GM18861 (cell line): ENCODE measurements around the gene VPS36.
"Not testable (repeated sequence)": the region's sequence is repeated elsewhere in the genome, so short reads cannot be mapped to it uniquely, and the experiment has no call there.

Source experiments
- ATAC-seq: cut with Tn5 transposase; IDR thresholded peaks from one replicate; pipeline ENCODE4 v1.9.1; 2021; ENCODE audit not compliant: unreplicated experiment

VPS36 gene, protein sequence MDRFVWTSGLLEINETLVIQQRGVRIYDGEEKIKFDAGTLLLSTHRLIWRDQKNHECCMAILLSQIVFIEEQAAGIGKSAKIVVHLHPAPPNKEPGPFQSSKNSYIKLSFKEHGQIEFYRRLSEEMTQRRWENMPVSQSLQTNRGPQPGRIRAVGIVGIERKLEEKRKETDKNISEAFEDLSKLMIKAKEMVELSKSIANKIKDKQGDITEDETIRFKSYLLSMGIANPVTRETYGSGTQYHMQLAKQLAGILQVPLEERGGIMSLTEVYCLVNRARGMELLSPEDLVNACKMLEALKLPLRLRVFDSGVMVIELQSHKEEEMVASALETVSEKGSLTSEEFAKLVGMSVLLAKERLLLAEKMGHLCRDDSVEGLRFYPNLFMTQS

DNA sequence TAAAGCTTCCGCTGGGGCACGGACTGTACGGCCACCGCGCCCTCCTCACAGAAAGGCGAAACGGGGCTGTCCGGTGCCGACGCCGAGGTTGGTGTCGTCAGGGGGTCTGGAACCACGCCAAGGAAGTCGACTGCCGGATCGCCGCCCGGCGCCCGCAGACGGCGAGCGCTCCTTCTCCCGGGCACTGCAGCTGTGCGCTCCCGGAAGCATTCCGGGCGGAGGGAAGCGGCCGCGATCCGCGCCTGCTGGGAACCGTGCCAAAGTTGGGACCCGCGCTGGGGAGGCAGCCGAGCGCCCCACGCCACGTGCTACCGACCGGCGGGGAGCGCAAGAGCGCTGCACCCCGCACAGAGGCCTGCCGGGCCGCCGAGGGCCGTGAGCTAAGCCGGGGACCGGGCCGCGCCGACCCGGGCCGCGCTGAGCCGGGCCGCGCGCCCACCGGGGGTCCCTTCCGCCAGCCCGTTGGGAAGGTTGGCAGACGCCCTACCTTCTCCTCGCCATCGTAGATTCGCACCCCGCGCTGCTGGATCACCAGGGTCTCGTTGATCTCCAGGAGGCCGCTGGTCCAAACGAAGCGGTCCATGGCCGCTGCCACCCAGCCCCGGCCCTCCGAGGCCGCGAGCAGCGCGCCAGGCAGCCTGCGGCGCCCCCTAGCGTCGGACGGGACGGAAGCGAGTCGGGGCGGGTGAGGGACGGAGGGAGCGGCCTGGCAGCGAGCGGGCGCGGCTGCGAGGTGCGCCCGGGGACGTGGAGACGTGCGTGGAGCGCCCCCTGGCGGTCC is at the start of gene VPS36:
Gene VPS36, minus strand, starts transcription at position 623 of the 781 bp plus-strand sequence. Its CDS starts 40 bp downstream, at position 583.
- peak; percentile 68 for ATAC-seq

DNA sequence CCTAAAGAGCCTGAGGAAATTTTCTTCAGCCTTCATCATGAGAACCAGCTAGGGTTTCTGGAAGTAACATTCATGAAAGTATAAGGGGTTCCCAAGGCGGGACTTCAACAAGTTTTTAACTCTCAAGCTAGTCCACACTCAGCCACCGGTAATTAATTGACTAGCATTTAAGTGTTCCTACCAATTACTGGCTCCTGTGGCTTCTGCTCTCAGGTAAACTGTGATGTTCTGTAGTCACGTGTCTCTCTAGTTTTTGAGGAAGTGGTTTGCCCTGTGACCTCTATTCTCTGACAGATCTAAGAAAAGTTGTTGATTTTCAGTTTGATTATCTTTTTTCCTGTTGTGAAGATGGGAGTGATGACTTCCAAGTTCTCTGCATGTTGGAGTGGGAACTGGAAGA is 47.5 kb upstream of the VPS36 start:
- ATAC-seq = peak; percentile 87

DNA sequence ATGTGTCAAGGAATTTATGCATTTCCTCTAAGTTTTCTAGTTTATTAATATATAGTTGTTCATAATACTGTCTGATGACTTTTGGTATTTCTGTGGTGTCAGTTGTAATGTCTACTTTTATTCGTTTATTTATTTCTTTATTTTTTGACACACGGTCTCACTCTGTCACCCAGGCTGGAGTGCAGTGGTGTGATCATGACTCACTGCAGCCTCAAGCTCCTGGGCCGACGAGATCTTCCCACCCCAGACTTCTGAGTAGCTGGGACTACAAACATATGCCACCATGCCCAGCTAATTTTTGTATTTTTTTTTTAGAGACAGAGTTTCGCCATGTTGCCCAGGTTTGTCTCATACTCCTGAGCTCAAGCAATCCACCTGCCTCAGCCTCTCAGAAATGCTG is 43.8 kb upstream of the VPS36 start:
- ATAC-seq = not testable (repeated sequence)

DNA sequence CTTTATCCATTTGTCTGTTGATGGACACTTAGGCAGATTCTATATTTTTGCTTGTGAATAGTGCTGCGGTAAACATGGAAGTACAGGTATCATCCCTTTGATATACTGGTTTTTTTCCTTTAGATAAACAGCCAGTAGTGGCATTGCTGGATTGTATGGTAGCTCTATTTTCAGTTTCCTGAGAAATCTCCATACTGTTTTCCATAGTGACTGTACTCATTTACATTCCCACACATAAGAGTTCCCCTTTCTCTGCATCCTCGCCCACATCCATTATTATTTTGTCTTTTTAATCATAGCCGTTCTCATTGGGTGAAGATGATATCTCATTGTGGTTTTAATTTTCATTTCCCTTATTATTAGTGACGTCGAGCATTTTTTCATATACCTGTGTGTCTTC is 40.6 kb upstream of the VPS36 start:
- not testable (repeated sequence) for ATAC-seq

DNA sequence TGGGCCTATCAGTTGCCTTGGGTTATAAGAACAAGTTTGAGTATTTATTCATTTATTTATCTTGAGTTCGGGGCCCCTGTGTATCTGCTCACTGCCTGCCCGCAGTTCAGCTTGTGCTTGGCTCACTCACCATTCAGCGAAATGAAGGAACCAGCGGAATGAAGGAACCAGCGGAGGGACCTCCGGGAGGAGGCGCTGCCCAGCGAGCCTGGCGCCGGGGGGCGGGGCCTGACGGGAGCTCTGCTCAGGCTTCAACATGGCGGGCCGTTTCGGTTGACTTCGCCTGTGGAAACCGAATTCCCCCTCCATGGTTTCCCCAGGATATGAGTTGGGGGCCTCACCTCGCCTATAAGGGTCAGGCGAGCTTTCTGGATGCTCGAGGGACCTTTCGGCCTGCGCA is 38.3 kb upstream of the VPS36 start:
- not testable (repeated sequence) for ATAC-seq

DNA sequence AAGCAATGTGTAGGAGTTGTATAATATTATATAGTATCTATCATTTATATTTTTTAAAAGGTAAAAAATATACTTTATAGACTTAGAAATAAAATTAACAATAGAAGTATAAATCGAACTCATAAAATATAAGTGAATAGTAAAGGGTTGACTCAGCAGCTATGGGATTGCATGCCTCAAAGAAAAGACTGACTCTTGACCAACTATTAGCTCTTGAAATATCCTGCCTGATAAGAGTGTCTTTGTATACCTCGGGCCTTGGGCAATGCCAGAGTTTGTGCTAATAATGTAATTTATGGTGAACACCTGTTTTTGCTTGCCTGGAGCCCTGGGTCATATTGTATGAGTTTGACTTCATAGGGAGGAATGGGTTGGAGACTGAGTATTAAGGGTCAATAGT is 36.6 kb upstream of the VPS36 start:
- not testable (repeated sequence) for ATAC-seq

DNA sequence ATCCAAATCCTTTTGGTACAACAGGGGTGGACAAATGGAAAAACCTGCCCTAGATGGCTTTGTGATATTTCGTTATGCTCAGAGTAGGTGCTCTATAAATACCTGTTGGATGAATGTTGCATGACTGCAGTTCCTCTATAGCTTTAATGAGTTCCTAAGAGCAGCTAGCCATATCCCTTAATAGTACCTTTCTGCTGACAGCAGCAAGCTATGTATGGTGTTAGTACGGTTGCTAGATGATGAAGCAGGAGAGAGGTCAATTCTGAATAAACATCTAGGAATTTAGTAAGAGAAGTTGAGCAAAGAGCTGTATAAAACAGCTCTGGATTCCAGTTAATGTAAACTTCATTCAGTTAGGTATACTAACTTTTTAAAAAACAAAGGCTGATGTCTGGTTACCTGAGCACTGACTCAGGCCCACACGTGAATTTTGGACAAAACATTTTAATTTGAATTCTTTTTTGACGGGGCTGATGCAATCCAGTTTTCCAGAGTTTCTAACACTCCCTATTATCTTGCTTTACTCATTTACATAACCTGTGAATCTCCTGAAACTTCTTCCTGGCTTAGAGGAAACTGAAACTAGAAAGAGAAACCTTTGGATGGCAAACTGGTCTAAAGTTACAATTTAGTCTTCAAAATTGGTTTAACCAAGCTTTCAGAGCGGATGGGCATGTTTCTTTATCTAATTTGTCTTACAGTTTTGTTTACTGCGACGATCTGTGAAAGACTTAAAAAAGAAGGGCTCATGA is 30.4 kb upstream of the VPS36 start:
- not testable (repeated sequence) for ATAC-seq

DNA sequence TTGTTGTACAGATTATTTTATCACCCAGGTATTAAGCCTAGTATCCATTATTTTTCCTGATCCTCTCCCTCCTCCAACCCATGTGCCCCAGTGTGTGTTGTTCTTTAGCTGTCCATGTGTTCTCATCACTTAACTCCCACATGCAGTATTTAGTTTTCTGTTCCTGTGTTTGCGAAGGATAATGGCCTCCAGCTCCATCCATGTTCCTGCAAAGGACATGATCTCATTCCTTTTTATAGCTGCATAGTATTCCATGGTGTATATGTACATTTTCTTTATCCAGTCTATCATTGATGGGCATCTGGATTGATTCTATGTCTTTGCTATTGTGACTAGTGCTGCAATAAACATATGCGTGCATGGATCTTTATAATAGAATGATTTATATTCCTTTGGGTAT is 18.1 kb upstream of the VPS36 start:
- not testable (repeated sequence) for ATAC-seq

DNA sequence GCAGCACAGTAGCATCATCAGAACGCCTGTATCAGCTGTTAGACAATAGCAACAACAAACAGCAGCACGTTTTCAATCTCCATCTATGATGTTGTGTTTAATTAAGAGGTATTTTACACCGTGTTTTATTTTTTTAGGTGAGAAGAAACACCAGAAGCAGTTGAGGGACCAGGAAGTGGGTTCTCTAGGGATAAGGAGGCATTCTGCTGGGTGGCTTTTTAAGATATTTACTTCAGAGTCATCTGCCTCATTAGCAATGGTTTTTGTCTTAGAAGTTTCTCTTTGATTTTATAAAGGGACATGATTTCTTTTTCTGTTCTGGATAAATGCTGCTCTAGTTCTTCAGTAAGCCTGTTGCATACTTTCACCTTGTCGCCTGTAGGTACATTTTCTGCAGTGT is 13.1 kb upstream of the VPS36 start:
- ATAC-seq = no peak

DNA sequence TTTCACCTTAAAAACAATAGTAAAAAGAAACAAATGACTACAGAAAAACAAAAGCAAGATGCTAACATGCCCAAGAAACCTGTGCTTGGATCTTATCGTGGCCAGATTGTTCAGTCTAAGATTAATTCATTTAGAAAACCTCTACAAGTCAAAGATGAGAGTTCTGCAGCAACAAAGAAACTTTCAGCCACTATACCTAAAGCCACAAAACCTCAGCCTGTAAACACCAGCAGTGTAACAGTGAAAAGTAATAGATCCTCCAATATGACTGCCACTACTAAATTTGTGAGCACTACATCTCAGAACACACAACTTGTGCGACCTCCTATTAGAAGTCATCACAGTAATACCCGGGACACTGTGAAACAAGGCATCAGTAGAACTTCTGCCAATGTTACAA is 10.8 kb upstream of the VPS36 start:
- no peak for ATAC-seq

DNA sequence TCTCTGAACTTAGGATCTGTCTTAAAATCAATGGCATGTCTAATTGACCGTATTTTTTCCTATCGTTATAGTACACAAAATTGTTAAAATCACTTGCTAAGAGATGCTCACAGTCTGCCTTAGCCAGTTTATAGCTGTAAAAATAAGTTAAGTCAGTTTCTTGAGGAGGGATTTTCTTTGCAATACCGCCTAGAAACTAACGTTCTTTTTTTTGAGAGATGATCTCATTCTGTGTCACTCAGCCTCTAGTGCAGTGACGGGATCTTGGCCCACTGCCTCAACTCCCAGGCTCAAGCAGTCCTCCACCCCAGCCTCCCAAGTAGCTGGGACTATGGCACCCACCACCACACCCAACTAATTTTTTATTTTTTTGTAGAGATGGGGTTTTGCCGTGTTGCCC is 9.2 kb upstream of the VPS36 start:
- no peak for ATAC-seq

DNA sequence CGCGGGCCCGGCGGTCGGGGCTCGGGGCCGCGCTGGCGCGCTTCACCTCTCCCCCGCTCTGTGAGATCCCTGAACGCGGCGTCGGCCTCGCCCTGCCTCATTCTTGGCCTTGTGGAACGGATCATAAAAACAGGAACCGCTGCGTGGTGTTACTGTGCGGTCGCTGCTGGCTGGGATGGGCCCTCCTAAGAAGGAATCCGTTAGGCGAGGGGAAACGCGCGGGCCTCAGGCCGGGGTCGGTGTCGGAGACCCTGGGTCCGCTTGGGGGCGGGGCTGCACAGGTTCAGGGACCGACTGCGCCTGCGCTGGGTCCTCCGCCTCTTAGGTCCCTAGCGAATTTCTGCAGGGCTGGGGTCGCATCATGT is 5.2 kb upstream of the VPS36 start:
- ATAC-seq = peak; percentile 10

DNA sequence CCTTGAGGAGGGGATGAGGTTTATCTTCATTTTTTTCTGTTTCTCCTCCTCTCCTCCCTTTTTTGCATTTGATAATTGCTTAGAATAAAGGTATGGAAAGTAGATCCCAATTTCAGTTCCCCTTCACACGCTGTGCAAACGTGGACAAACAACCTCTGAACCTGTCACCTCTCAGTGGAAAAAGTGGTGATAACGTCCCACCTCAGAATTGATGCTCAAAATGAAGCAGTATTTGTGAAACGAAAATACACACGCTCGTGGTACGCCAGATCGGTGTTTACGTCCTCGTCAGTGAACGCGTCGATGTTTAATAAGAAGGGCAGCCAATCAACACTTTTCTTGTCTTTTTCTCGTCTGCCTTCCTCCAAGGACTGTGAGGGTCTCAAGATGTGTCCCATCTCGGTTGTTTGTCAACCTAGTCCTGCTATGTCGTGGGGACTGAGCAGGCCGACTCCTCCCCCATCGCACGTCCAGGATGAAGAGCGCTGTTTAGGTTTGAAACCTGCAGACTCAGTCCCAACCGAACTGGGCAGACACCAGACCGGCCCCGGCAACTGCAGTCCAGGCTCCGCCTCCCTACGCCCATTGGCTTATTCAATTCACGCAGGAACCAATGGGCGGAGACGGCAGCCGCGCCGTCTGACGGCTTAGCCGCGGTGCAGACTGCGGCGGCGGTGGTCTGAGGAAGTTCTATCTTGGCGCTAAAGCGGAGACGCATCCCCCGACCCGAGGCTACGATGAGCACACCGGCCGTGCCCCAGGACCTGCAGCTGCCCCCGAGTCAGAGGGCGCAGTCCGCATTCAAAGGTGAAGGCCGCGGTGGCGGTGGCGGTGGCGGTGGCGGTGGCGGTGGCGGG is 4.6 kb upstream of the VPS36 start, which contains the start of gene CKAP2:
Gene CKAP2, plus strand, starts transcription at position 659 of the 857 bp plus-strand sequence. Its CDS starts 79 bp downstream, at position 738.
- peak; percentile 62 for ATAC-seq

DNA sequence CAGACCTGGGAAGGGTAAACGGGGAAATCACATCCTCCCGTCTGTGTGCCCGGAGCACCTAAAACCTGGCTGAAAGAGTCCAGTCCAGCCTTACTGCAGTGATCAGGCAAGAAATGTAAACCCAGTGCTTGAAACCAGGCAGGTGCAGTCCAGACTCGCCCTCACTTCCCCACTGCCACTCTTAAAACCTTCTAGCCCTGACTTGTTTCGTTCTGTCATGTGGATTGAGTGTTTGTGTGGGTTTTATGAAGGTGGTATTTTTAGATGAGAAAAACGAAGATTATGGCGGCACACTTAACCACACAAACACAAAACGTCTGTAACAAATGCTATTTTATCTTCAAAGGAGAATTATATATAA is 4.0 kb upstream of the VPS36 start:
- ATAC-seq = peak; percentile 25

DNA sequence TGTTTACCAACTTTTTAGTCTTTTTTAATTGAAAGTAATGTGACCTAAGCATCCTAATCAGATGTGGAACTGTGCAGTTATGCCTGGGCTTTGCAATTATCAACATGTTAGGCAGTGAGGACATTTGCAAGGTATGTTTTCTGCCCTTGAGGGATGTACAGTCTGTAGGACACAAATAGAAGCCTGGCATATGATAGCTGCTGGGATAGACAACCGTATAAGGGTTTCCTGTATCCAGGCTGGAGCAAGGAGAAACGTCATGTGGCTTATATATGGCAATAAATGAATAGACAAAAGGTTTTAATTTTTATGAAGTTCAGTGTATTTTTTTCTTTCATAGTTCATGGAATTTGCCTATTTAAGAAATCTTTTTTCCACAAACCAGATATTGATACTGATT is 2.0 kb upstream of the VPS36 start:
- no peak for ATAC-seq

DNA sequence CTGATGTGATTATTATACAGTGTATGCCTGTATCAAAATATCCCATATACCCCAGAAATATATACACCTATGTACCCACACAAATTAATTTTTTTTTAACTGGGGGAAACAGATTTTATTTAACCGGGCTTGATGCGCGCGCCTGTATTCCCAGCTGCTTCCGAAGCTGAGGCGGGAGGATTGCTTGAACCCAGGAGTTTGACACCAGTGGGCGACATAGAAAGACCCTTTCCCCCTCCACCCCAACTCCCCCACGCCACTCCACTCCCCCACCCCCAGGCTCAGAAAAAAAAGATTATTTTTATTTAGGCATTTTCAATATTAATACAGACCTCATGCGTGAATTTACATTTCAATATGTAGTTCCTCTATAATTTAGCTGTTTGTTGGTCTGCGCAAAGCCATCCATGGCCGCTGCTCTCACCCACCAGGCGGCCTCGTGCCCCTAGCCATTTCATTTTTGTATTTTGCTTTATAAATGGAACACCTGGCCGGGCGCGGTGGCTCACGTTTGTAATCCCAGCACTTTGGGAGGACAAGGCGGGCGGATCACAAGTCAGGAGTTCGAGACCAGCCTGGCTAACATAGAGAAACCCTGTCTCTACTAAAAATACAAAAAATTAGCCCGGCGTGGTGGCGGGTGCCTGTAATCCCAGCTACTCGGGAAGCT is 836 bp upstream of the VPS36 start:
- no peak for ATAC-seq

DNA sequence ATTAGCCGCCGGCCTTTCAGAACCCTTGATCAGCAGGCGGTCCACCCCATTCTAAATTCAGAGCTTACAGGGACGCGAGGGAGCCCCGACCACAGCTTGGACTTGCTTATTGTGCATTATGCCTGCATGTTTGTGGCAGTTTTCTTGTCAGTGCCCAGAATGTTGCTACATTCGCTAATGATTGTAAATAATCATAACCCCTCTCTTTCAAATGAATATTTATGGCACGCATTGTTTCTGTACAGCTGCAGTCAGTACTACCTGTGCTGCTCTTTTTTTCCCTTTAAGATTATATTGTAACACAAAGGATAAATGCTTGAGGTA is 321 bp upstream of the VPS36 start:
- ATAC-seq = no peak

DNA sequence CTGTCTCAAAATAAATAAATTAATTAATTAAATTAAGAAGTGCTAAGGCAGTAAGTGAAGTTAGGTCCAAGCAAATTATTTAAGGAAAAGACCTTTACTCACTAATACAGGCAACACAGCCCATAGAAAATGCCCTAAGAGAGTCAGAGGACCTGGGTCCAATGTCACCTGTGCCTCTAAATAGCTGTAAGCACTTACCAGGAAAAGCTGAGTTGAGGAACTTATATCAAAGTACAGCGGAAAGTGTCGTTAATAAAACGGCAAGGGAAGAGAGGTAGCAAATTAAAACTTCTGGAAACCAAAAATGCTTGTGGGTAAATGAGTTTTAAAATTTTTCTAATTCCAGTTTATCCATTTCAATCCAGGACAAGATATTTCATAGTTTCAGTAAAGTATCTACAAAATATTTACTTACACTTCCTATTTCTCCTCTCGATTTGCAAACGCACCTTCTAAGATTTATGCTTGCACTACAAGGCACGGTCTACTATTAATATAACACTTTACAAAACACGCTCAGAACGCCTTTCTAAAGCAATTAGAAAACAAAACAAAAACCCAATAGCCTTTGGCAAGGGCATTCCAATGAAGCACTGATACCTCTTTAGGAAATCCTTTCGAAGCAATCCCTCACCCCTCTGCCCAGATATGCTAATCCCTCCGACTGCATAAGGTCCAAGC is 963 bp downstream of the VPS36 start:
- no peak for ATAC-seq

DNA sequence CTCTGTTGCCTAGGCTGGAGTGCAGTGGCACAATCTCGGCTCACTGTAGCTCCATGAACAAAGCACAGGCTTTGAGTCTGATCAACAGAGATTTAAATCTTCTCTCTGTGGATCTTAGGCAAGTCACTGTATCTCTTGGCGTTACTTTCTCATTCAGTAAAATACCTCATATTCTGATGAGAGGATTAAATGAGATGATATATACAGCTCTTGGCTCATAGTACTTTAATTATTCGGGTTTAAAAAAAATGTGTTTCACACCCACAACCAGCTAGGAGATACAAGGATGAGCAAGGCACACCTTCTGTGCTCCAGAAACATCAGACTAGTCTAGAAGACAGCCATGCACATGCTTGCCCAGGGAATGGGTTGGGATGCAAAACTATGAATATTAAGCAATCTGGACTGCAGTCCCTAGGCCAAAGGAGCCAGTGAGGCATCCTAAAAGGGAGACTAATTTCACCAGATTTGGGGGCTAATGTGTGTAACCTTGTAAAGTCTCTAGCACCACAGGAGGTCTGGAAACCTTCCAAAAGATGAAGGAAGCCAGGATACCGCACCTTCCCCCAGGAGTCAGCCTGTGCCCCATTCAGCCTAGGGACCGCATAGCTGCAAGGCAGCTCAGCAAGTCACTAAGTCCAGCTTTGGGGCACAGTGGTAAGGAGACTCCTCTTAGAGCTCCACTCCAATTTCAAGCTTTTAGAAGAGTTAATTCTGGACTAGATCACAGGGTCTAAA is 2.5 kb downstream of the VPS36 start:
- ATAC-seq = no peak
